Activated B cell treated with CpG ODN at 0.5 μM for 24 hours (primary cell): ENCODE results near the gene OR1J2. TPM values are rescaled to one million over a fixed set of nuclear protein-coding genes. Genes with fewer than 3 reads are reported as not detected.

Experiments
- ATAC-seq: fragments of 200-7000 bp; cut with Tn5 transposase; one replicate; pipeline ENCODE4 v1.10.0; 2021; ENCODE audit warnings: low read depth, mild to moderate bottlenecking, moderate library complexity
- CTCF ChIA-PET: fragments of 350-600 bp; sonication (Branson Sonifier 250); formaldehyde crosslinking; loops from one replicate; lab custom pipeline; 2021; ENCODE audit warnings: antibody characterized with exemption; lab: Charles Lee
- POLR2A ChIA-PET: fragments of 350-600 bp; sonication (Branson Sonifier 250); formaldehyde crosslinking; loops from one replicate; lab custom pipeline; 2021; ENCODE audit warnings: antibody characterized with exemption; lab: Charles Lee
- DNase-seq: peaks from one replicate; pipeline ENCODE4 v3.0.0; 2022
- H3K27ac Mint-ChIP-seq: one replicate; pipeline ENCODE4 v1.8.0; 2020; ENCODE audit warnings: mixed read lengths
- H3K27me3 Mint-ChIP-seq: one replicate; pipeline ENCODE4 v1.8.0; 2021; ENCODE audit warnings: mixed read lengths
- H3K36me3 Mint-ChIP-seq: one replicate; pipeline ENCODE4 v1.8.0; 2021; ENCODE audit warnings: low read depth, mixed read lengths
- H3K4me1 Mint-ChIP-seq: one replicate; pipeline ENCODE4 v1.8.0; 2021; ENCODE audit warnings: mixed read lengths
- H3K4me3 Mint-ChIP-seq: one replicate; pipeline ENCODE4 v1.8.0; 2020; ENCODE audit warnings: mild to moderate bottlenecking, mixed read lengths
- H3K9me3 Mint-ChIP-seq: one replicate; pipeline ENCODE4 v1.8.0; 2020; ENCODE audit warnings: mixed read lengths
- intact Hi-C: fragments of 100-400 bp; cut with micrococcal nuclease; formaldehyde crosslinking; loops from one replicate; pipeline ENCODE4 v1.15.1; 2024
- total RNA-seq: library from RNA; stranded (reverse); gene quantifications from 2 replicates; pipeline ENCODE4 v1.2.3, GENCODE V29; 2022
- TF ChIP-seq, protein P1 (sequence below): fragments of 200-600 bp; IDR thresholded peaks from one replicate; pipeline ENCODE4 v1.8.0; 2022; ENCODE audit warnings: antibody characterized with exemption, mild to moderate bottlenecking

The OR1J2 gene
- total RNA-seq, 1 donor from 2014 or later, result not detected

DNA sequence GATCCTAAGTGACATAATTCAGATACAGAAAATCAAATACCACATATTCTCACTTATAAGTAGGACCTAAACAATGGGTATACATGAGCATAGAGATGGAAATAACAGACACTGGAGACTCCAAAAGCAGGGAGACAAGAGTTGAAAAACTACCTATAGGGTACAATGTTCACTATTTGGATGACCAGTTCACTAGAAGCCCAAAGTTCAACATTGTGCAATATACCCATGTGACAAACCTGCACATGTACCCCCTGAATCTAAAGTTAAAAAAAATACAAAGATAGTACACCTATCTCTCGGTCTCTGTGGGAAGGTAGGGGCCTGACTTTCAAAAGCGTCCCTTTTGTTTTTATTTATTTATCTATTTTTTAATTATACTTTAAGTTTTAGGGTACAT lies 28.2 kb downstream of the OR1J2 start:
- Mint-ChIP-seq H3K36me3 (no peaks in the 10 kb centered on the region), H3K4me1 (no peaks in the 10 kb centered on the region), H3K27me3 (peaks cover 13% of the 10 kb centered on the region), H3K9me3 (peaks cover 6% of the 10 kb centered on the region), H3K4me3 (no peak overlapping the region), H3K27ac (no peak overlapping the region)
- DNase-seq (no peak), ATAC-seq (no peak)
- intact Hi-C loops, result no loop called here
- ChIA-PET CTCF (no interaction called here), POLR2A (no interaction called here)
- TF ChIP-seq, protein P1, sequence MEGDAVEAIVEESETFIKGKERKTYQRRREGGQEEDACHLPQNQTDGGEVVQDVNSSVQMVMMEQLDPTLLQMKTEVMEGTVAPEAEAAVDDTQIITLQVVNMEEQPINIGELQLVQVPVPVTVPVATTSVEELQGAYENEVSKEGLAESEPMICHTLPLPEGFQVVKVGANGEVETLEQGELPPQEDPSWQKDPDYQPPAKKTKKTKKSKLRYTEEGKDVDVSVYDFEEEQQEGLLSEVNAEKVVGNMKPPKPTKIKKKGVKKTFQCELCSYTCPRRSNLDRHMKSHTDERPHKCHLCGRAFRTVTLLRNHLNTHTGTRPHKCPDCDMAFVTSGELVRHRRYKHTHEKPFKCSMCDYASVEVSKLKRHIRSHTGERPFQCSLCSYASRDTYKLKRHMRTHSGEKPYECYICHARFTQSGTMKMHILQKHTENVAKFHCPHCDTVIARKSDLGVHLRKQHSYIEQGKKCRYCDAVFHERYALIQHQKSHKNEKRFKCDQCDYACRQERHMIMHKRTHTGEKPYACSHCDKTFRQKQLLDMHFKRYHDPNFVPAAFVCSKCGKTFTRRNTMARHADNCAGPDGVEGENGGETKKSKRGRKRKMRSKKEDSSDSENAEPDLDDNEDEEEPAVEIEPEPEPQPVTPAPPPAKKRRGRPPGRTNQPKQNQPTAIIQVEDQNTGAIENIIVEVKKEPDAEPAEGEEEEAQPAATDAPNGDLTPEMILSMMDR, result no peak

DNA sequence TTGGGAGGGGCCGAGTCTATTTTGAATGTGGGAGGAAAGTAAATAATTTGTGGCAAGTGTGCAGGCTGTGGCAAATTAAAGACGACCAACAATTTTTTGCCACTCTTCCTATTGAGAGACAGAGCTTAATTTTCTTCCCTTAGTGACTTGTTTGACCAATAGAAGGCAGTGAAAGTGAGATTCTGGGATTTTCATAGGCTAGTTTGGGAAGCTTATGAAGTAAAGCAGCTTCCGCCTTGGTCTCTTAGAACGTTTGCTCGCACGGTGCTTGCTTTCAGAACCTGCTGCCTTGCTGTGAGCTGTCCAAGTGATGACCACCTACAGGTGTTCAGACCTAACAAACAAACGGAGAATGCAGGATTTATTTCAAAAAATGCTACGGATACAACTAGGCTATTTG lies 35.6 kb downstream of the OR1J2 start:
- no peaks in the 10 kb centered on the region for H3K36me3 Mint-ChIP-seq
- H3K9me3 Mint-ChIP-seq, result no peaks in the 10 kb centered on the region
- no peak overlapping the region for H3K27ac Mint-ChIP-seq
- intact Hi-C loops, result no loop called here
- DNase-seq (no peak), ATAC-seq (no peak)
- H3K27me3 Mint-ChIP-seq, result peaks cover 25% of the 10 kb centered on the region
- no peaks in the 10 kb centered on the region for H3K4me1 Mint-ChIP-seq
- ChIA-PET CTCF (no interaction called here), POLR2A (no interaction called here)
- no peak overlapping the region for H3K4me3 Mint-ChIP-seq
- TF ChIP-seq, protein P1, result no peak

DNA sequence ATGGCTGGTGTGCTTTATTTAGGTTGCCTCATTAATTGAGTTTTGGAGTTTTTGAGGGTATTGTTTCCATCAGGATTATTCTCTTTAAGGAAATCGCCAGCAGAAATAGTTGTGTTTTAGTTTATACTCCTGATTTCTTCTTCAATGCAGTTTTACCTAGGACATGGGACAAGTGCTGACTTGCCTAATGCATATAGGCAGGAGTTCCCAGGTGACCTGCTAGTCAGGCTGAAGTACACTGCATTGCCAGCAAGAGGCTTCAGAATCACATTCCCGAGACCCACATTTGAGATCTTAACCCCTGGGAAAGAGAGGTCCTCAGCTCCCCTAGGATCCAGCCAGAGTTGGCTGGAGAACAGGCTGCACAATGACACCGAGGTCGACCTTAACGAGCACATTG lies 40.8 kb downstream of the OR1J2 start:
- no peaks in the 10 kb centered on the region for H3K4me1 Mint-ChIP-seq
- TF ChIP-seq, protein P1, result no peak
- no peaks in the 10 kb centered on the region for H3K9me3 Mint-ChIP-seq
- ATAC-seq (no peak), DNase-seq (no peak)
- peaks cover 28% of the 10 kb centered on the region for H3K27me3 Mint-ChIP-seq
- intact Hi-C loops, result no loop called here
- ChIA-PET CTCF (no interaction called here), POLR2A (no interaction called here)
- H3K36me3 Mint-ChIP-seq, result no peaks in the 10 kb centered on the region
- H3K27ac Mint-ChIP-seq, result no peak overlapping the region
- no peak overlapping the region for H3K4me3 Mint-ChIP-seq

DNA sequence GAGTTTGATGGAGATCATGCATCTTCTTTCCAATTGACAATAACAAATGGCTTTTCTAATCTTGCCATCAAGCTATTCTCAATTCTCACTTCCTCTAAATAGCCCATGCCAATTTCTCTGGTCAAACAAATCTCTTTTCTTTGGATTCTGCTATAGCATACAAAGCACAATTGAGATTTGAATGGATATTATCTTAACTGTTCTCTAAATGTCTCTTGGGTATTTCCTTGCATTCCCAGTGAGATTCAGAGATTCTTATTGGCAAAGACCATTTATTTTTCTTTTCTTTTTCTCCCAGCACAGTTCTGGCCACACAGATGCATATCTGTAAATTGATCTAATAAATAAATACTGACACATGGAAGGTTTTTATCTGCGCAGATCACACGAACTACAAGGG lies 42.2 kb downstream of the OR1J2 start, which contains the start of gene OR1N2:
OR1N2 (plus strand) TSS at position 301 of the 400 bp plus-strand sequence. CDS start 100 bp downstream, outside the sequence.
- ChIA-PET POLR2A (no interaction called here), CTCF (no interaction called here)
- Mint-ChIP-seq H3K4me1 (no peaks in the 10 kb centered on the region), H3K27ac (no peak within 1 kb of the TSS), H3K27me3 (peaks cover 28% of the 10 kb centered on the region), H3K4me3 (no peak within 1 kb of the TSS), H3K9me3 (no peaks in the 10 kb centered on the region), H3K36me3 (no peaks in the 10 kb centered on the region)
- TF ChIP-seq, protein P1, result no peak
- intact Hi-C loops, result no loop called here
- ATAC-seq, result no peak
- no peak for DNase-seq

Other genes starting within 250 kb of the OR1J2 start
- gene RBM18, start 246.0 kb upstream of the OR1J2 start, total RNA-seq, result 14.2 and 15.3 TPM in 2 replicates
- 55.2 and 60.6 TPM in 2 replicates for gene MRRF, start 245.9 kb upstream of the OR1J2 start, total RNA-seq
- gene PTGS1, start 139.8 kb upstream of the OR1J2 start, total RNA-seq, result 8.9 and 9.4 TPM in 2 replicates
- not detected in 2 replicates for gene OR1J1, start 32.9 kb upstream of the OR1J2 start, total RNA-seq
- gene OR1J4, start 8.3 kb downstream of the OR1J2 start, total RNA-seq, result not detected in 2 replicates
- gene OR1N1, start 16.5 kb downstream of the OR1J2 start, total RNA-seq, result not detected in 2 replicates
- gene OR1N2, start 42.3 kb downstream of the OR1J2 start, total RNA-seq, result not detected in 2 replicates
- gene OR1L8, start 72.6 kb downstream of the OR1J2 start, total RNA-seq, result not detected in 2 replicates
- not detected in 2 replicates for gene OR1Q1, start 103.9 kb downstream of the OR1J2 start, total RNA-seq
- gene OR1B1, start 146.8 kb downstream of the OR1J2 start, total RNA-seq, result not detected in 2 replicates
- gene OR1L1, start 150.9 kb downstream of the OR1J2 start, total RNA-seq, result not detected in 2 replicates
- gene OR1L3, start 164.3 kb downstream of the OR1J2 start, total RNA-seq, result not detected in 2 replicates
- gene OR1L4, start 213.2 kb downstream of the OR1J2 start, total RNA-seq, result not detected in 2 replicates
- not detected in 2 replicates for gene OR1L6, start 231.5 kb downstream of the OR1J2 start, total RNA-seq